OCI-LY3 (cell line): ENCODE measurements around the gene TAS2R16.

ENCODE experiments used
- CTCF ChIP-seq: fragments of 200-600, 300-600 bp; sonication (generic); IDR thresholded peaks from 2 replicates; pipeline ENCODE4 v1.5.1; 2014; ENCODE audit warnings: antibody characterized with exemption, low read length, low read depth
- EZH2phosphoT487 ChIP-seq: fragments of 200-600 bp; shearing (Covaris generic); IDR thresholded peaks from 2 replicates; pipeline ENCODE4 v1.6.1; 2018; ENCODE audit warnings: antibody characterized with exemption, mixed run types, low read depth

- TF ChIP-seq CTCF: no peak
- no peak for TF ChIP-seq EZH2phosphoT487
These were observed at the start of gene TAS2R16 for GRCh38 chr7:122995600-122995999.
